GM13977 (cell line): ENCODE measurements around the gene GDA.

Experiments used
- DNase-seq: peaks from one replicate; pipeline ENCODE4 v3.0.0; 2012; ENCODE audit warnings: low spot score
- in situ Hi-C: fragments of 300-500 bp; cut with MboI; formaldehyde crosslinking; loops from one replicate; pipeline ENCODE4 v1.12.0; 2022; ENCODE audit warnings: low sequenced_read_pairs, low pct_unique_long_range_greater_than_20kb, mixed read lengths, inconsistent platforms; ENCODE audit not compliant: unreplicated experiment
- TF ChIP-seq, protein P1 (sequence below): IDR thresholded peaks from 2 replicates; pipeline ENCODE4 v1.5.1; 2012; ENCODE audit warnings: mild to moderate bottlenecking, control low read depth; ENCODE audit not compliant: insufficient read depth; ENCODE audit errors: extremely low read depth, missing control alignments

GDA gene

DNA sequence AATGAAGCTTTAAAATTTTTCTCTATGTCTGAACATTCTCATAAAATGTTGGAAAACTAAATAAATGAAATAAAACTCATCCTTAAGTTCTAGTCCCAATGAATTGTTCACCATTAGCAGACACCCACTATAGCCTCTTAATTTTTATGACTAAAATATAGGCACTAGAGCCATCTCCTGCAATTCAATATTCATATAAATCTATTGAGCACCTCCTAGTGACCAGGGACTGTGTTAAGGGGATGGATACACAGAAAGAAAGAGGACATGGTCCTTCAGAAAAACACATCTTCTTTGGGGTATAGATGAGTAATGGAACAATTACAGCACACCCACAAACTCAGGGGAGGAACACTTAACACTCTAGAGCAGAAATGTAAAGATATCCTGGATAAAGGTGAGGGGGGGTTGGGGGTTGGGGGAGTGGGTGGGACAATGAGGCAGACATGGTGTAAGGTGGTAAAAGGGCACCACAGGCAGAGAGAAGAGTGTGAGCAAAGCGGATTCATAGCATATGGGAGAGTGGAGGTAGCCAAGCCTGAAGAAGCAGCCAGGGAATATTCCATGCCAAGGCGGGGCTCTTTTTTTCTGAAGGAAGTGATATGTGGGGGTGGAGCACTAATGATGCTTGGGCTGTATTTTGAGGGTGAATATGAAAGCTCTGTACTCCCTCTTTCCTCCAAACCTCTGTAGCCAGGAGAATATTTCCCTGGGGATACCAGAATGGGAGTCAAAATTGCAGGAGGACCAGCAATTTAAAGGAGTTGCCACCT lies 3.3 kb upstream of the GDA start:
- no peak for DNase-seq
- TF ChIP-seq, protein P1, sequence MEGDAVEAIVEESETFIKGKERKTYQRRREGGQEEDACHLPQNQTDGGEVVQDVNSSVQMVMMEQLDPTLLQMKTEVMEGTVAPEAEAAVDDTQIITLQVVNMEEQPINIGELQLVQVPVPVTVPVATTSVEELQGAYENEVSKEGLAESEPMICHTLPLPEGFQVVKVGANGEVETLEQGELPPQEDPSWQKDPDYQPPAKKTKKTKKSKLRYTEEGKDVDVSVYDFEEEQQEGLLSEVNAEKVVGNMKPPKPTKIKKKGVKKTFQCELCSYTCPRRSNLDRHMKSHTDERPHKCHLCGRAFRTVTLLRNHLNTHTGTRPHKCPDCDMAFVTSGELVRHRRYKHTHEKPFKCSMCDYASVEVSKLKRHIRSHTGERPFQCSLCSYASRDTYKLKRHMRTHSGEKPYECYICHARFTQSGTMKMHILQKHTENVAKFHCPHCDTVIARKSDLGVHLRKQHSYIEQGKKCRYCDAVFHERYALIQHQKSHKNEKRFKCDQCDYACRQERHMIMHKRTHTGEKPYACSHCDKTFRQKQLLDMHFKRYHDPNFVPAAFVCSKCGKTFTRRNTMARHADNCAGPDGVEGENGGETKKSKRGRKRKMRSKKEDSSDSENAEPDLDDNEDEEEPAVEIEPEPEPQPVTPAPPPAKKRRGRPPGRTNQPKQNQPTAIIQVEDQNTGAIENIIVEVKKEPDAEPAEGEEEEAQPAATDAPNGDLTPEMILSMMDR: no peak
- in situ Hi-C loops: no loop called here

DNA sequence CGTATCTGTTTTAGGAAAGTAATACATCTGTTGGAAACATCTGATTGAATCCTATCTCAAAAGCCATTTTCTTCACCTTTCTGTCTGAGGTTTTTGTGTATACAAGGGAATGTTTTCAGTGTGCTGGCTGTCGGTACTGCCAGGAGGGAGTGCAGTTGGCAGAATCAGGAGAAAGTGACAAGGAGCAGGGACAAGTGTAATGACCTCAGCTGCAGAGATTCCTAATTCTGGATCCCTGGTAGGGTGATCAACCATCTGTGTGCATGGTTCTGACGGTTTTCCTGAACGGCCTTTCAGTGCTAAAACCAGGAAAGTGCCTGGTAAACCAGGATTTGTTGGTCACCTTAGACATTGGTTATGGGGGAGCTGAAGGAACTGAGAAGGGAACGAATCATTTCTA lies 1.6 kb upstream of the GDA start:
- in situ Hi-C loops: no loop called here
- TF ChIP-seq, protein P1: no peak
- DNase-seq: no peak

DNA sequence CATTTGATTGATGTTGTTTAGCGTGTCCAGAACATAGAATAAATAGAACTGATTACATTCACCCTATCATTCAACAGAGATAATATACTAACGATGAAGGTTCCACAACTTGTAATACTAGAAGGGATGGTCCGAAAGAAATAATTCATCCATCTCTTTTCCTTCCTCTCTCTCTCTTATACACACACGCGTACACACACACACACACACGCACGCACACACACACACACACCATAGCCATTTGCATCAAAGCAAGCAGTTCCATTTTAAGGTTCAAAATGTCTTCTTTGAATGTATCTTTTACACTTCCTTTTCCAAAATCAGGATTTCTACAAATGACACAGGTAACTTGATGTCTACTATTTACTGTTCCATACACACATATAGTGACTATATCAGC lies 887 bp downstream of the GDA start:
- DNase-seq: no peak
- TF ChIP-seq, protein P1: no peak
- in situ Hi-C loops: no loop called here

DNA sequence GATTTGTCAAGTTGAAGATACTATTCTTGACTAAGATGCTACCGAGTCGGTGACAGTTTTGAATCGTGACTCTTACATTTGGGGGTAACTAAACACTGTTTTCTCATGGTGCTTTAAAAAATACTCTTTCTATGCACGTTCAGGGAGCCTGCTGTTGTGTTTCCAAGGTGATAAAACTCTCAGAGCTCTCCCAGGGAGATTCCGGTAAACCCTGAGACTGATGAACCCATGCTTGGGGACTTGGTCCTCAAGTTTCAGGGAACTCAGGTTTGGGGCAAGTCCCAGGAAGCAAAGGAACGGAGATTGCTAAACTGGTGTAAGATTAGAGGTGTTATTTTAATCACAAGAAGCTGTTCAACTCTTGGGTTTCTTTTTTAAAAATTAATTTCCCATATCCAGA lies 1.4 kb downstream of the GDA start:
- in situ Hi-C loops: no loop called here
- no peak for DNase-seq
- TF ChIP-seq, protein P1: no peak

DNA sequence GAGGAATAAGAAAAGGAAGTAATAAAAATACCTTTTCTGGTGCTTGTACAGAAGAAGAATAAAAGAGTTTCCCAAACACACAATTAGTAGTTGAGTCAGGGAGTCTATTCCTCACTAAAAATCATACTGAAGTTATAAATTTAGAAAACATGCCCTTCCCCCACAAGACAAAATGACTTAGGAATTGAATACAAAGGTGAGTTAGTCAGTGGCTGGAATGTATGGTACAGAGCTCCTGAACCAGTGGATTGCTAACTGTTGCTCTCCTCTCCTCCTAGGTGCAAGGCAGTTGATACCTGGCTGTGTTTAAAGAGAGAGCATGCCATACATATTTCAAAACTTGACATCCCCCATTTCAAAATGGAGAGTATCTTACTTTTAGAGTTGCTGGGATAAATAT lies 1.9 kb downstream of the GDA start:
- TF ChIP-seq, protein P1: no peak
- no peak for DNase-seq
- in situ Hi-C loops: no loop called here

DNA sequence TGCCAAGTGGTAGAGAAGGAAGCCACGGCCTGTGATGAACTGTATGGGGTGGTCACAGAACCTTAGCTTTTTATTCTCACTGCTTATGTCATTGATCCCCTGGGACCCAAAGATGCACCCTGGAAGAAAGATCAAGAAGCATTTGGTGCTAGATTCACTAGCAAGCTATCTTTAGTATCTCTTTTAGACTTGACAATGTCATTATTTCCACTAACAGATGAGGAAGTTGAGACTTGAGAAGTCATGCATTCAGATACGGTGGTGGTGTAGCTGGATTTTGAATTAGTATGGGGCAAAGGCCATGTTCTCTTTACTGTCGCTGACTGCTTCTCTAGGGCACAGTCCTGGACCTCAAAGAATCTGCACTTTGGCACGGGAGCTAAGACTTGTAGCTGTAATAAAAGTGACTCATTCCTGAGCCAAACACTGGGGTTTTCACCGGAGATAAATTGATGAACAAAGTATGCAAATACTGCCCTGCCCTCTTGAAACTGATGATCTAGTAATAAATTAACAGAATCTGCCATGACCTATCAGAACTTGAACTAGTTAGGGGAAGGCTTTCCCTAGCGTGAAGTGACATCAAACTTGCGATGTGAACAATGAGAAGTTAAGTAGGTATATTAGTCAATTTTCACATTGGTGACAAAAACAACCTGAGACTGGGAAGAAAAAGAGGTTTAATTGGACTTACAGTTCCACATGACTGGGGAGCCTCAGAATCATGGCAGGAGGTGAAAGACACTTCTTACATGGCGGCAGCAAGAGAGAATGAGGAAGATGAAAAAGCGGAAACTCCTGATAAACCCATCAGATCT lies 5.4 kb downstream of the GDA start:
- in situ Hi-C loops: no loop called here
- DNase-seq: no peak
- TF ChIP-seq, protein P1: no peak
